HAP-1 (cell line): ENCODE measurements around the gene RBM5.

Experiments used
- DNase-seq, 2 experiments: peaks; one replicate each; pipeline ENCODE4 v3.0.0-alpha.2; 2016 to 2020; ENCODE audit warnings: low spot score in 2 of 2
- H3K27me3 ChIP-seq: fragments of 250-450 bp; sonication (Bioruptor Pico); 2 replicates; pipeline ENCODE4 v1.5.1; 2020; ENCODE audit warnings: low read depth, mild to moderate bottlenecking, moderate library complexity
- H3K36me3 ChIP-seq: fragments of 250-450 bp; sonication (Bioruptor Pico); replicated peaks from 2 replicates; pipeline ENCODE4 v1.5.1; 2020; ENCODE audit warnings: mild to moderate bottlenecking
- H3K4me1 ChIP-seq: fragments of 250-450 bp; sonication (Bioruptor Pico); 2 replicates; pipeline ENCODE4 v1.5.1; 2020; ENCODE audit warnings: mild to moderate bottlenecking
- H3K4me3 ChIP-seq: fragments of 250-450 bp; sonication (Bioruptor Pico); 2 replicates; pipeline ENCODE4 v1.5.1; 2020; ENCODE audit warnings: mild to moderate bottlenecking, moderate library complexity
- H3K9me3 ChIP-seq: fragments of 250-450 bp; sonication (Bioruptor Pico); 2 replicates; pipeline ENCODE4 v1.5.1; 2020; ENCODE audit warnings: mild to moderate bottlenecking, moderate library complexity
- in situ Hi-C: fragments of 300-500 bp; cut with MboI; formaldehyde crosslinking; loops from 3 replicates; pipeline ENCODE4 v1.14.3; 2020; ENCODE audit warnings: low sequenced_read_pairs, inconsistent platforms, mixed read lengths

RBM5 gene

DNA sequence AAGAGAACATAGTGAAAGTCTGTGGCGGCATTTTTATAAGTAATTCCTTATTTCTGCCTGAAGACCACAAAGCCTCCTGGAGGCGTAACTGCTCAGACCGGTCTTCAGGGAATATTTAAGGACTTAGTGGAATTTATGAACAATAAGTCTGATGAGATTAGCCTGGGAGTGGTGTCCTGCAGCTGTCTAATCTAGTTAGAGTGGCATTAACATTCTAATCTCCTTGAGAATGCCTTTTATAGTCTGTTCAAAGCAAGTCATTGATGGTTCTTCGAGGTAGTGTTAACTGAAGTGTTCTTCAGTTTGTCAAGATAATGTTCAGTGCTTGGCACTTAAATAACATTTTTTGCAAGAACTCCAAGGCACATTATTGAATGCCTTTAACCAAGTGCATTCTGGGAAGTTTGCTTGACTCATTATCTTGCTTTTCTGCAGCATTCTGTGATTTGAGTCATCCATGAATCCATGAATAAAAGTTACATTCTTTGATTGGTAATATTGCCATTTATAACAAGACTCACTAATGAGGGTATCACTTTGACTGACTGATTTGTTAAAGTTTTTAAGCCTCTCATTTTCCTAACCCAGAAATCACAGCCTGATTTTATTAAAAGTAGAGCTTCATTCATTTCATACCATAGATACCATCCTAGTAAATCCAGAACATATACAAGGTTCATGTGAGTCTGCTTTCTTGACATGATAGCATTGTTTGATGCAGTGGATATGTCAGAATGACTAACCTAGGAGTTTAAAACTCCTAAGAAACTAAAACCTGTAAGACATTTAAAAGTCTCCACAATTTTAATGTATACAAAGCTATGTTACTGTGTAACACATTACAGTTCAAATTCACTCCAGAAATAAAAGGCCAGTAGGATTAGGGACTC, 12.5 kb downstream of the RBM5 start:
- no peaks in the 10 kb centered on the region for H3K27me3 ChIP-seq
- no peaks in the 10 kb centered on the region for H3K9me3 ChIP-seq
- peak; percentile 74 to 100 for DNase-seq
- in situ Hi-C loops: no loop called here
- peaks cover 86% of the 10 kb centered on the region for H3K36me3 ChIP-seq
- H3K4me3 ChIP-seq: no peak overlapping the region
- H3K4me1 ChIP-seq: peaks cover 18% of the 10 kb centered on the region

DNA sequence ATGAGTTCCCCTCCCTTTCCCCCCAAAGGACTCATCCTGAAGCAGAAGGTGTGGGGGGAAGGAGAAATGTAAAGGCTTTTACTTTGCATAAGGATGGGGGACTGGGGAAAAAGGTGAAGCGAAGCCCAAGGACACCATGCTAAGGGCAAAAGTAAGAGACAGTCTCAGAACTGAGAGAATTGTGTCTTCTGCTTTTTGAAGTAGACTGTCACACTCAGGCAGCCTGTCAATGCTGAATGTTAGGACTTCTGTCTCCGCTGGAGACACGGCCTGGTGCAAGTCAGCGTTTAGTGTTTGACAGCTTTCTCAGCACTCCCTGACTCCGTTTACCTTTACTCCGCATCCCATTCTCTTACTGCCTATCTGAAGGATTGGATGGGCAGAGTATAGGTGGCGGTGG, 13.8 kb downstream of the RBM5 start:
- in situ Hi-C loops: no loop called here
- no peaks in the 10 kb centered on the region for H3K9me3 ChIP-seq
- peaks cover 89% of the 10 kb centered on the region for H3K36me3 ChIP-seq
- H3K27me3 ChIP-seq: no peaks in the 10 kb centered on the region
- no peak overlapping the region for H3K4me3 ChIP-seq
- peaks cover 18% of the 10 kb centered on the region for H3K4me1 ChIP-seq
- DNase-seq: no peak

DNA sequence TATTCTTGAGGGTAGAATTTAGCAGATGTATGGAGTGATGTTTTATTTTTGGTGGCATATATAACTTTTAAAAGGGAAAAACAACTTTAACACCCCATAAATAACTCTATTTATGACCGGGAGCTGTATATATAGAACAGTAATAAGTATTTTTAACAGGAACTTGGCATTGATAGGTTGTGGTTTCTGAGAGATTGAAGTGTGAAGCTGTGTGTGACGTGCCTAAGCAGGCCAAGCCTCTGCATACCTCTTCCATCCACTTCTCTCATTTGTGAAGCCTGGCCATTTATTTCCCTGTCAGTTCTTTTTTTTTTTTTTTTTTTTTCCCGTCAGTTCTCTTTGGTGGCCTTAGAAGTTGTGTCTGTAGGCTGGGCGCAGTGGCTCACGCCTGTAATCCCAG, 23.0 kb downstream of the RBM5 start:
- Histone ChIP-seq H3K4me1 (no peaks in the 10 kb centered on the region), H3K36me3 (peaks cover 95% of the 10 kb centered on the region), H3K4me3 (no peak overlapping the region), H3K9me3 (no peaks in the 10 kb centered on the region), H3K27me3 (no peaks in the 10 kb centered on the region)
- in situ Hi-C loops: no loop called here
- no peak for DNase-seq

DNA sequence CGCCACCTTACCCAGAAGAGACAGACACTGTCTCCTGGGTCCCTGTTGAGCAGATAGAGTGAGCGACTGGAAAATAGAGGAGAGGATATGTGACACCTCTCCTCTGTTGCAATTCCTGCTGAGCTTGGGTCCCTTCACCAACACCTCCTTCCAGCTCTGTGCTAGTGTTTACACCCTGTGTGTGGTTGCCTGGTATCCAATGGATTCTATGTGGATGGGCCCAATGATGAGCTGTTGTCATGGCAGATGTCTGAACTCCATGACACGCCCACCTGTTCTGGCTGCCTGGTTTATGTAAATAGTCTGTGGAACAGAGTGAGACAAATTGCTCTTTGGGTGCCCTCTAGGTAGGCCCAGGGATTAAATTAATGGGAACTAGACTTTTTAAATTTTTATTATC, 23.7 kb downstream of the RBM5 start:
- no peaks in the 10 kb centered on the region for H3K4me1 ChIP-seq
- in situ Hi-C loops: no loop called here
- H3K9me3 ChIP-seq: no peaks in the 10 kb centered on the region
- no peak for DNase-seq
- no peaks in the 10 kb centered on the region for H3K27me3 ChIP-seq
- H3K36me3 ChIP-seq: peaks cover 95% of the 10 kb centered on the region
- H3K4me3 ChIP-seq: no peak overlapping the region

DNA sequence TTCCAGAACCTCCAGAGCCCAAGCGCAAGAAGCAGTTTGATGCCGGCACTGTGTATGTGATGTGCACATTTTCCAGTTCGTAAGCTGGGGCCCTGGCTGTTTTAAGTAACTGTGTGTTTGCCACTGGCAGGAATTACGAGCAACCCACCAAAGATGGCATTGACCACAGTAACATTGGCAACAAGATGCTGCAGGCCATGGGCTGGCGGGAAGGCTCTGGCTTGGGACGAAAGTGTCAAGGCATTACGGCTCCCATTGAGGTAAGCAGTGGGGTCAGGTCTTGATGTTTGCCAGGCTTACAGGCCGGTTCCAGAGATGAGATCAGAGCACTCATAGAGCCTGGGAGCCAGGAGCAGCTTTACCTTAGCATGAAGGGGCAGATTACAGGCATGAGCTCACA, 28.4 kb downstream of the RBM5 start:
- no peaks in the 10 kb centered on the region for H3K9me3 ChIP-seq
- no peaks in the 10 kb centered on the region for H3K27me3 ChIP-seq
- no peak for DNase-seq
- no peak overlapping the region for H3K4me3 ChIP-seq
- H3K36me3 ChIP-seq: peaks cover 86% of the 10 kb centered on the region
- H3K4me1 ChIP-seq: no peaks in the 10 kb centered on the region
- in situ Hi-C loops: no loop called here

DNA sequence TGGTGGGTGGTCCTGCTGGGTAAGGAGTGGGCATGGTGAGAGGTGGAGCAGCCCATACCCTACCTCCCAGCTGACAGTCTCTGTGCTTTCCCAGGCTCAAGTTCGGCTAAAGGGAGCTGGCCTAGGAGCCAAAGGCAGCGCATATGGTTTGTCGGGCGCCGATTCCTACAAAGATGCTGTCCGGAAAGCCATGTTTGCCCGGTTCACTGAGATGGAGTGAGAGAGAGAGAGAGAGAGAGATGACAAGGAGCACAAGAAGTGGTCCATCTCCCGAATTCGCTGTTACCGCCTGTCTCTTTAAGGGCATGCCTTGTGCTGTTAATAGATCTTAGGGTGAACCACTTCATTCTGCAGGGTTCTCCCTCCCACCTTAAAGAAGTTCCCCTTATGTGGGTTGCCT, 29.5 kb downstream of the RBM5 start:
- Histone ChIP-seq H3K4me3 (no peak overlapping the region), H3K9me3 (no peaks in the 10 kb centered on the region), H3K36me3 (peaks cover 76% of the 10 kb centered on the region), H3K27me3 (no peaks in the 10 kb centered on the region), H3K4me1 (no peaks in the 10 kb centered on the region)
- no peak for DNase-seq
- in situ Hi-C loops: no loop called here

DNA sequence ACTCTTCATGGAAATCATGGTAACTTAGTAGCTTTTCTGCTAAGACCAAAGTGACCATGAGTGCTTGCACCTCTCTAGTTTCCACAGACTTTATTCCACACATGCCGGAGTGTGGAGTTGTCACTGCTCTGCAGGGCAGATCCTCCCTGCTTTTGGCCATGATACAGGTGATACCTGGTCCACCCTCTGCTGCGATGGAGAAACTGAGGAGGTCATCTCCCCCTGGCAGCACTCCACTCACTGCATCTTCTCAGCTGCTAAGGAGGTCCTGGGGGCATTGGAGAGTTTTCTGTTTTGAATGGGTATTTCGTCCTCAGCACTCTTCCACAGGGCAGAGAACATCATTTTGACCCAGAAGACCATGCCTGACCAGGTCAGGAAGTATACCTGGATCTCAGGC, 31.1 kb downstream of the RBM5 start:
- no peak overlapping the region for H3K4me3 ChIP-seq
- in situ Hi-C loops: loop anchor here (5.0 kb wide), 2 partner anchors 63 to 153 kb away; no protein-coding TSS in a partner anchor

DNA sequence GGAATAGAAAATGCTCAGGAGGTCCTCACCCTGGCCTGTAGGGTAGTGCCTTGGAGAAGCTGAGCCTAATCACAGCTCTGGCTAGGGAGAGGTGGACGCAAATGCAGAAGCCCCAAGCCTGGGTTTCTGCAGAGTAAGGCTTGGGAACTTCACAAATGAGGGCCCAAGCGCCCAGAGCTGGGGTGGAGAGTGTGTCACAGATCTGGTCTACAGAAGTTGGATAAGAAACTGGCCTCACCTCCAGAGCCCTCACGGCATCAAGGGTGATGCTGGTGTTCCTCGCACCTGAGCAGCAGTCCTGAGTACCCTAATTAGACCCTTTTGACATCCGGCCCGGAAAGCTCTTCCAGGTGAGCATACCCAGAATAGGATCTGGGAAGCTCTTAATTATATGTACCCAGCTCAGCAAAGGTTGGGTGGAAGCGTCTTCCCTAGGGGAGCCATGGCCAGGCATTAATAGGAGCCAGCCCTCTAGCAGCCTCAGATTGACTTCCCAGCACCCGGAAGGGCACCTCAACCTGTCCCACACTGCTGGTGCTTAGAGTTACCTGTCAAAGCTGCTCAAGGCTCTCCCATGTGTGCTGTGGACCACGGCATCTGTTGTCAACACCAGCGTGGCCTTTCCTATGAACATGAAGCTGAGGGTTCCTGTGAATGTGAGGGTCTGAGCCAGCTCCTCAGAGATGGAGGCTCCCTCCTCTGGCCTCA, 31.8 kb downstream of the RBM5 start:
- Histone ChIP-seq H3K4me1 (no peaks in the 10 kb centered on the region), H3K9me3 (no peaks in the 10 kb centered on the region), H3K4me3 (no peak overlapping the region), H3K36me3 (peaks cover 53% of the 10 kb centered on the region), H3K27me3 (no peaks in the 10 kb centered on the region)
- in situ Hi-C loops: loop anchor here (5.0 kb wide), 2 partner anchors 62 to 152 kb away; no protein-coding TSS in a partner anchor
- no peak for DNase-seq

More for the DNA sequence above, 31.1 kb downstream of the RBM5 start:
- no peak for DNase-seq
- H3K27me3 ChIP-seq: no peaks in the 10 kb centered on the region
- no peaks in the 10 kb centered on the region for H3K9me3 ChIP-seq
- no peaks in the 10 kb centered on the region for H3K4me1 ChIP-seq
- H3K36me3 ChIP-seq: peaks cover 61% of the 10 kb centered on the region

DNA sequence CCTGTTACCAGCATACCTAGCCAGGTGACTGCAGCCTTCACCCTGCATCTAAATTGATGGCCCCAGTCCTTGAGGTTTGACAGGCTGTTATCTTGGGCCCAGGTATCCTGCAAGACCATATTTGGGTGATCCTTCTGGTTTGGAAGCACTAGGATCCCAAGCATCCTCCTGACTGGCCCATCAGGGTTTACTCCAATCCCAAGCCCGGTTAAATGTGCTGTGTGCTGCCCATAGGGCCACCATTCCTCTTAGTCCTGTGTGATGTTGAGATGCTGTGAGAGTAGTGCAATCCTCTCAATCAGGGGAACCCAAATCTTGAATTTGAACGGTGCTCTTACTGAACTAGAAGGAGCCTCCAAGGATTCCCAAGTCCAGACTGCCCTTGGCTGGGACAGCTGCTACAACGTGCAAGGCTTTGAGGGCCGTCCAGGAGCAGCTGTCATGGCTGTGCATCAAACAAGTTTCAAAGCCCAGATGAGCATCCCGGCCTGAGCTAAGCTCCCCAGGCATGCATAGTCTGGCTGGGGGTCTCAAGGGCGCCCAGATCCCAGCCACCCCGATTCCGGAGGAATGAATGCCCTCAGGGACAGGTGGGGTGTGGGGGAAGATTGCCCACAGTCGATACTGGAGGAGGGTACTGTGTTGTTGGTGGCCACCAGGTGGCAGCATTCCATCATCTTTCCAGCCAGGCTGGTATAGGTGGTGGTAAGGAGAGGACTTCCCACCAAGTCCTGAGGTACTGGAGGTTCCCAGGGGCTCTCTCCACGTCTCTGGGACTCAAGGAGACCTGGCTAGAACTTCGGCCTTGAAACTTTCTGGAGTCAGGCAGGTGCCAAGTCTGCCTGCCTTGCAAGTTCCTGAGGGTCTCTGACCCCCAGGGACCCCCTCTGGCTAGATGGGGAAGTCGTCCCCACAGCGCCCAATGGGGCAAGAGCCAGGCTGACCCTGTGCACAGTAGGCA, 32.6 kb downstream of the RBM5 start:
- in situ Hi-C loops: loop anchor here (5.0 kb wide), 2 partner anchors 61 to 151 kb away; no protein-coding TSS in a partner anchor
- Histone ChIP-seq H3K36me3 (peaks cover 45% of the 10 kb centered on the region), H3K4me1 (no peaks in the 10 kb centered on the region)

DNA sequence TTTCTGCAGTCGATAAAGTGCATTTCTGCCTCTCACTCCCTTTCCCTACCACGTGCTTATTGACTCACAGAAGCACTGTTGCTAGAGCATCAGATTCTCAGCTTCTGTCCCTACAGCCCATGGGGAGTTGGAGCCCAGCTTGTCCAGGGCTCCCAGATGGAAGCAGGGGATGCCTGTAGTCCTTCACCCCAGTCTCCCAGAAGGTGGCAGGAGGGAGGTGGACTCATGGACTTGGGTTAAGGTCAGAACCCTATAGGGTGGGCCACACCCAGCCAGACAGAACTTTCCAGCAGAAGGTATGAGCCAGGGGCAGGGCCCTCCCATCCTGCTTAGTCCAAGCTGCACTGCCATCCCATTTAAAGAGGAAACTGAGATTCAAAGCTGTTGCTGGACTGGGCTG, 33.4 kb downstream of the RBM5 start:
- Histone ChIP-seq H3K36me3 (peaks cover 38% of the 10 kb centered on the region), H3K9me3 (no peaks in the 10 kb centered on the region), H3K4me3 (no peak overlapping the region), H3K27me3 (no peaks in the 10 kb centered on the region), H3K4me1 (no peaks in the 10 kb centered on the region)
- no peak for DNase-seq
- in situ Hi-C loops: loop anchor here (5.0 kb wide), 2 partner anchors 60 to 150 kb away; no protein-coding TSS in a partner anchor

More for the DNA sequence above, 32.6 kb downstream of the RBM5 start:
- Histone ChIP-seq H3K27me3 (no peaks in the 10 kb centered on the region), H3K9me3 (no peaks in the 10 kb centered on the region), H3K4me3 (no peak overlapping the region)
- peak; percentile 69 to 87 for DNase-seq

DNA sequence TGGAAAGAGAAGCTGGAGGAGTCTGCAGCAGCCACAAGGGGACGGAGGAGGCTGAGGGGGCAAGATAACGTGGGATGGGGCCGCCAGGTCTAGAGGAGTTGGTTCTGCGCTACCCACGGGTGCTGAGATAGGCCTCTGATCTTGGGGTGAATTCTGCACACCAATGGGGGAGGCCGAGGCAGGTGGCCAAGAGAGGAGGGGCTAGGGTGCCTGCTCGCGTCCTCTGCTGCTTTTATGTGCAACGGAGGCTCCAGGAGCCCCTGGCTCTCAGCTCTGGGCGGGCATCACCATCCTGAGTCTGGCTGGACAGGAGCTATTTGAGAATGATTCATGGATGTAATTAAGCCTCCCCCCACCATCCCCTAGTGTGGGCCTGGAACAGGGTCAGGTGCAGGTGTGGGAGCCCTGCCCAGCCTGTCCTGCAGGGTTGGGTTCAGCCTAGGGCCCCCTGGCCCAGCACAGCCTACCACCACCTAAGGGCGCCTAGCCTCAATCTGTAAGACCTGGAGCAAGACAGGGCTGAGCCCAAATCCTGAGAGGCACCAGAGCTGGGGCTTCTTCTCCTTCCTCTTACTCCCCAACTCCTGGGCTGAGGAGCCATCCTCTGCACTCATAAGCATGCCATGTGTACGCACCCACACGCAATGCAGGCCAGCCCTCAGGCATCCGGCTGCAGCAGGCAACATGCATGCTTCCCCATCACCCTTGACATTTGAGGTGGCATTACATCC, 34.1 kb downstream of the RBM5 start:
- H3K36me3 ChIP-seq: peaks cover 31% of the 10 kb centered on the region
- DNase-seq: no peak
- H3K4me1 ChIP-seq: no peaks in the 10 kb centered on the region
- in situ Hi-C loops: loop anchor here (5.0 kb wide), 2 partner anchors 59 to 149 kb away; no protein-coding TSS in a partner anchor
- no peak overlapping the region for H3K4me3 ChIP-seq
- no peaks in the 10 kb centered on the region for H3K27me3 ChIP-seq
- H3K9me3 ChIP-seq: no peaks in the 10 kb centered on the region

DNA sequence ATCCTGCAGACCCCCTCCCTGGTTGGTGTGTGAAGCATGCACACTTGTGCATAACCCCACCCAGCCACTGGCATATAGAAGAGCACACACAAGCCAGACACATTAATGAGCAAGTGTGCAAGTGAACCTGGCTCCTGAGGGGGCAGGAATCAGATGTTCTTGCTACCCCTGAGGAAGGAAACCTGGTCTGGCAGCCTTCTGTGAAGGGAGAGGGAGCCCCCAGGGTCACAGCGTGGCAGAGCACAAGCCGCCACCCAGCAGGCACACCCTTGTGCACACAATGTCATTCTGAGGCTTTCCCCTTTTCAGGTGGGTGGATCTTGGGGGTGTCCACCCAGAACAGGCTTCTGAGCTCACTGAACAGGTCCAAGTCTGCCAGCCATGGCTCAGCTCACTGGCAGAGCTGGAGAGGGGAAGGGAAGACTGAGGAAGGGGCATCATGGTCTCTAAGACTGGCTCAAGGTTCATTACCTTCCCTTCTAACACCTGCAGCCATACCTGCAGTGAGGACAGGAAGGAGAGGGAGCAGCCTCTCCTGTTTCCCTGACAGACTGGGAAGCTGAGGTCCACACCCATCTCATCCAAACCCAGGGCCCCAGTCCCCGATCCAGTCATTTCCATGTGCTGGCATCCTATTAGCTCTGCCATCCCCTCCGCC, 34.8 kb downstream of the RBM5 start:
- Histone ChIP-seq H3K4me1 (no peaks in the 10 kb centered on the region), H3K9me3 (no peaks in the 10 kb centered on the region), H3K36me3 (peaks cover 25% of the 10 kb centered on the region), H3K4me3 (no peak overlapping the region), H3K27me3 (no peaks in the 10 kb centered on the region)
- DNase-seq: no peak
- in situ Hi-C loops: loop anchor here (5.0 kb wide), 2 partner anchors 59 to 149 kb away; no protein-coding TSS in a partner anchor
